Gastroesophageal sphincter (tissue), 4 donors: ENCODE results near the gene SSUH2. TPM values are rescaled to one million over a fixed set of nuclear protein-coding genes. Genes with fewer than 3 reads are reported as not detected.

Experiments used
- ATAC-seq: fragments of 150-250 bp; one replicate; pipeline ENCODE4 v1.9.1; 2016; ENCODE audit warnings: mild to moderate bottlenecking, moderate library complexity
- H3K27ac ChIP-seq, 4 donors: fragments of 200-600 bp; sonication (generic) in 3 of 4; 1 replicate in 3 of 4; 2 replicates in 1 of 4; pipeline ENCODE4 v1.5.1; 2016 to 2019
- H3K27me3 ChIP-seq: fragments of 200-600 bp; sonication (generic); one replicate; pipeline ENCODE4 v1.5.1; 2019
- H3K36me3 ChIP-seq, 2 donors: fragments of 200-600 bp; sonication (generic); one replicate each; pipeline ENCODE4 v1.5.1; 2019; ENCODE audit warnings: control low read depth in 1 of 2
- H3K4me1 ChIP-seq, 3 donors: fragments of 200-600 bp; sonication (generic); 1 replicate in 2 of 3; 2 replicates in 1 of 3; pipeline ENCODE4 v1.5.1; 2016 to 2019; ENCODE audit warnings: control low read depth in 2 of 3
- H3K4me3 ChIP-seq, 2 donors: fragments of 200-600 bp; sonication (generic); one replicate each; pipeline ENCODE4 v1.5.1; 2019; ENCODE audit warnings: mild to moderate bottlenecking in 1 of 2, moderate library complexity in 1 of 2
- H3K9me3 ChIP-seq, 3 donors: fragments of 200-600 bp; sonication (generic); one replicate each; pipeline ENCODE4 v1.5.1; 2017 to 2019; ENCODE audit warnings: control low read depth in 2 of 3
- EP300 ChIP-seq: sonication (generic); formaldehyde crosslinking; IDR thresholded peaks from one replicate; pipeline ENCODE4 v1.6.1; 2017; ENCODE audit warnings: antibody characterized with exemption, mild to moderate bottlenecking
- POLR2A ChIP-seq, 2 donors: fragments of 450-650 bp; IDR thresholded peaks; one replicate each; pipeline ENCODE4 v1.6.1; 2017; ENCODE audit warnings: antibody characterized with exemption in 2 of 2, mild to moderate bottlenecking in 2 of 2, moderate library complexity in 1 of 2
- POLR2AphosphoS5 ChIP-seq: sonication (generic); formaldehyde crosslinking; IDR thresholded peaks from one replicate; pipeline ENCODE4 v1.6.1; 2017; ENCODE audit warnings: antibody characterized with exemption
- WGBS, 2 donors: methylation state at CpG; one replicate each; pipeline ENCODE4 v1.1.5; 2018; ENCODE audit warnings: low coverage in 1 of 2; 5-methylcytosine and 5-hydroxymethylcytosine counted together
- total RNA-seq, 4 donors: library from RNA; depleted of rRNA; stranded (reverse); fragments of >200 nt; gene quantifications; one replicate each; pipeline ENCODE4 v1.1.0, GENCODE V29; 2016
- TF ChIP-seq, protein P1 (sequence below), 4 experiments: fragments of 200-600 bp in 2 of 4; fragments of 450-650 bp in 2 of 4; sonication (generic) in 1 of 4; IDR thresholded peaks; one replicate each; pipeline ENCODE4 v1.5.1; 2017 to 2019; ENCODE audit warnings: antibody characterized with exemption in 4 of 4, mild to moderate bottlenecking in 2 of 4, moderate library complexity in 2 of 4

The SSUH2 gene
- total RNA-seq, 4 donors from 2014 or later, result 0.27 to 3.8 TPM; not detected in 2

DNA sequence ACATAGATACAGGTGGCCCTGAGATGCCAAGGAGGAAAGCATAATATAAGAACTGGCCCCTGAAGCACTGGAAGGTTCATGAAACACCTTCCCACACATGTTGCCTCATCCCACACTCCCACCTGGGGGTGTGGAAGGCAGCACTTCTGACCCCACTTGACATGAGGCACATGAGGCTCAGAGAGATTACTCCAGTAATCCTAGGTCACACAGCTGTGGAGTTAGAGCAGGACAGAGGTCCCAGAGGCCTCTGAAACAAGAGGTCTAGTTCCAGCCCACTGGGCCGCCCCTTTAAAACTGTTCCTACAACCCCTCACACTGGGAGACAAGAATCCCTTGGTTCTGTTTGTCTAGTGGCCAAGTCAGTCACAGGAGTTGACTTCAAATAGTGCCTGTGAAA lies 7.2 kb downstream of the SSUH2 start:
- TF ChIP-seq POLR2A (IDR thresholded peaks at IDR 0.05), result no peak
- TF ChIP-seq, protein P1, sequence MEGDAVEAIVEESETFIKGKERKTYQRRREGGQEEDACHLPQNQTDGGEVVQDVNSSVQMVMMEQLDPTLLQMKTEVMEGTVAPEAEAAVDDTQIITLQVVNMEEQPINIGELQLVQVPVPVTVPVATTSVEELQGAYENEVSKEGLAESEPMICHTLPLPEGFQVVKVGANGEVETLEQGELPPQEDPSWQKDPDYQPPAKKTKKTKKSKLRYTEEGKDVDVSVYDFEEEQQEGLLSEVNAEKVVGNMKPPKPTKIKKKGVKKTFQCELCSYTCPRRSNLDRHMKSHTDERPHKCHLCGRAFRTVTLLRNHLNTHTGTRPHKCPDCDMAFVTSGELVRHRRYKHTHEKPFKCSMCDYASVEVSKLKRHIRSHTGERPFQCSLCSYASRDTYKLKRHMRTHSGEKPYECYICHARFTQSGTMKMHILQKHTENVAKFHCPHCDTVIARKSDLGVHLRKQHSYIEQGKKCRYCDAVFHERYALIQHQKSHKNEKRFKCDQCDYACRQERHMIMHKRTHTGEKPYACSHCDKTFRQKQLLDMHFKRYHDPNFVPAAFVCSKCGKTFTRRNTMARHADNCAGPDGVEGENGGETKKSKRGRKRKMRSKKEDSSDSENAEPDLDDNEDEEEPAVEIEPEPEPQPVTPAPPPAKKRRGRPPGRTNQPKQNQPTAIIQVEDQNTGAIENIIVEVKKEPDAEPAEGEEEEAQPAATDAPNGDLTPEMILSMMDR (IDR thresholded peaks at IDR 0.05), result no peak
- TF ChIP-seq POLR2AphosphoS5, result no peak
- no peak for TF ChIP-seq EP300
- Histone ChIP-seq H3K4me1 (no peaks in the 10 kb centered on the region), H3K4me3 (no peak overlapping the region), H3K9me3 (peaks cover 0 to 7% (median 0%) of the 10 kb centered on the region in 3 donors), H3K27ac (no peak overlapping the region), H3K36me3 (no peaks in the 10 kb centered on the region), H3K27me3 (no peaks in the 10 kb centered on the region)
- no peak for ATAC-seq
- whole genome bisulfite sequencing, 2 donors, result 86 to 100% methylated on average over 1 of the region's 1 CpG

DNA sequence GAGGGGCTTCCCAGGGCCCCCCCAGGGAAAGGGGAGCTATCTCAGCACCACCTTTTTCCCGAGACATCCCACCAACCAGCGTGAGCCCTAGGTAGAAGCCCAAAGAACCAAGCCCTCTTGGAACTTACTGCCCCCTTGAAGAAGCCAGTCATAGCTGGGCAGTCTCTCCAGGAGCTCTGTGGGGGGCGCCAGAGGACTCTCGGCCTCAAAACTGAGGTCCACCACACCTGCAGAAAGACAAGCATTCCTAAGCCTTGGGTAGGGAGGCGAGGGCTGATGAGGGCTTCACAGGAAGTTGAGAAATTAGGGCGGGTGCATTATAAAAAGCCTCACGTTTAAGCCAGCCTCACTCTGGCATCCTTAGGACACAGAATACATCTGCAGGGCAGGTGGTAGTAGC lies 9.0 kb downstream of the SSUH2 start:
- H3K27me3 ChIP-seq, result no peaks in the 10 kb centered on the region
- no peaks in the 10 kb centered on the region for H3K4me1 ChIP-seq
- H3K36me3 ChIP-seq, result no peaks in the 10 kb centered on the region
- no peak for ATAC-seq
- H3K4me3 ChIP-seq, result no peak overlapping the region
- TF ChIP-seq POLR2A (IDR thresholded peaks at IDR 0.05) (no peak), POLR2AphosphoS5 (no peak), EP300 (no peak)
- TF ChIP-seq, protein P1 (IDR thresholded peaks at IDR 0.05), result no peak
- peaks cover 0 to 7% (median 0%) of the 10 kb centered on the region in 3 donors for H3K9me3 ChIP-seq
- WGBS, 2 donors, result 90% methylated on average over 2 of the region's 7 CpGs; no CpG with 5 or more reads in 1 of the 2 donors
- H3K27ac ChIP-seq, result no peak overlapping the region

DNA sequence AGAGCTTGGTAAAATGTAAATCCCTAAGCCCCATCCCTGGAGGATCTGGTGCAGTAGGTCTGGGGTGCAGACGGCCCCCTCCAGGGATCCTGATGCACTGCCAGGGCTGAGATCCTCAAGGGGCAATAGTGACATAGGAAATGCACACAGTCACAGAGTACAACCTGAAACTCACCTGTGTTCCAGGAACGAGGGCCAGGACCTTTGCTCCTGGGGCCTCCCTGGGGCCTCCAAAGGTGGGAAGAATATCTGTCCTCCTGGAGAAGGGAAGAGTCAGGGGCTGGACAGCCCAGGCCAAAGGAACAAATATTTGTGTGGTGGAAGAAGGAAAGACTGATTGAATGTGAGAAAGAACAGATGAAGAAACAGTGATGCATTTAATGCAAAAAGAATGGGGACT lies 9.5 kb downstream of the SSUH2 start:
- Histone ChIP-seq H3K36me3 (no peaks in the 10 kb centered on the region), H3K4me3 (no peak overlapping the region), H3K27ac (no peak overlapping the region), H3K4me1 (no peaks in the 10 kb centered on the region), H3K9me3 (peaks cover 0 to 7% (median 0%) of the 10 kb centered on the region in 3 donors), H3K27me3 (no peaks in the 10 kb centered on the region)
- no peak for ATAC-seq
- 71% methylated on average over 1 of the region's 2 CpGs; no CpG with 5 or more reads in 1 of the 2 donors for WGBS, 2 donors
- no peak for TF ChIP-seq POLR2A (IDR thresholded peaks at IDR 0.05)
- no peak for TF ChIP-seq POLR2AphosphoS5
- TF ChIP-seq, protein P1 (IDR thresholded peaks at IDR 0.05), result no peak
- TF ChIP-seq EP300, result no peak

DNA sequence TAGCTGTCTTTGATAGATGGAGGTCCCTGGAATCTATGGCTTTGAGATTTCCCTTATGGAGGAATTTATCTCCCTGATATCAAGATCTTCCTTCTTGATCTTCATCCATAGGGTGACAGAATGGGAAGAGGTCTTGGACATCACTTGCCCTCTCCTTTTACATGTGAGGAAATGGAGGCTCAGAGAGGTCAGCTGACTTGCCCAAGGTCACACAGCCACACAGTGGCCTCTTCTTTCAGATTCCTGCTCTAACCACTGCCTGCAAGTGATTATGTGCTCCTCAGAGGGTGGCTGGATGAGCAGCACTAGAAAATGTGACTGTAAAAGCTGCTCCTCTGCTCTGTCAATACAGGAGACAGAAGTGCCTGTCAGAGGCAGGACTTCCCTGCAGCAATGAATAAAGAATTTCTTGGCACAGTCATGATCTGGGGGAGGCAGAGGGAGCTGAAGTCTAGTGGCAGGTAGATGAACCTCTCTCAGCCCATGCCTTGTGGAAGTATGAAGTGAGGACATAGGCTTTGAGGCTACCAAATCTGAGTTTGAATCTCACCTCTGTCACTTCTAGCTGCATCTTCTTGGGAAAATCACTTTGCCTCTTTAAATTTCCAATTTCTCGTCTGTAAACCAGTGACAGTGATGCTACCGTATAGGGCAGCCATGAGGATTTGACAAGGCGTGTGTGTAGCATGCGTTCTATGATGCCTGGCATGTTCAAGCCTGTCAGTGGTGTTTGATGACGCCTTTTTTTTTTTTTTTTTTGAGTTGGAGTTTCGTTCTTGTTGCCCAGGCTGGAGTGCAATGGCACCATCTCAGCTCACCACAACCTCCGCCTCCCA lies 12.0 kb downstream of the SSUH2 start:
- H3K4me3 ChIP-seq, result no peak overlapping the region
- 83 to 93% methylated on average over 5 to 6 of the region's 7 CpGs for WGBS, 2 donors

More for the DNA sequence above, 12.0 kb downstream of the SSUH2 start:
- Histone ChIP-seq H3K27me3 (no peaks in the 10 kb centered on the region), H3K4me1 (no peaks in the 10 kb centered on the region), H3K36me3 (no peaks in the 10 kb centered on the region), H3K27ac (no peak overlapping the region), H3K9me3 (peaks cover 0 to 7% (median 0%) of the 10 kb centered on the region in 3 donors)
- TF ChIP-seq EP300 (no peak), POLR2A (IDR thresholded peaks at IDR 0.05) (no peak)
- TF ChIP-seq, protein P1 (IDR thresholded peaks at IDR 0.05), result no peak
- no peak for ATAC-seq
